Activated naive CD4-positive, alpha-beta T cell treated with Interleukin-2 at 50 U/mL for 16 hours (primary cell): ENCODE results near the gene GGCX.
"Not testable (repeated sequence)": the region's sequence is repeated elsewhere in the genome, so short reads cannot be mapped to it uniquely, and the experiment has no call there.

Source experiments
- DNase-seq: peaks from one replicate; pipeline ENCODE4 v3.0.0-alpha.2; 2020

Gene GGCX

DNA sequence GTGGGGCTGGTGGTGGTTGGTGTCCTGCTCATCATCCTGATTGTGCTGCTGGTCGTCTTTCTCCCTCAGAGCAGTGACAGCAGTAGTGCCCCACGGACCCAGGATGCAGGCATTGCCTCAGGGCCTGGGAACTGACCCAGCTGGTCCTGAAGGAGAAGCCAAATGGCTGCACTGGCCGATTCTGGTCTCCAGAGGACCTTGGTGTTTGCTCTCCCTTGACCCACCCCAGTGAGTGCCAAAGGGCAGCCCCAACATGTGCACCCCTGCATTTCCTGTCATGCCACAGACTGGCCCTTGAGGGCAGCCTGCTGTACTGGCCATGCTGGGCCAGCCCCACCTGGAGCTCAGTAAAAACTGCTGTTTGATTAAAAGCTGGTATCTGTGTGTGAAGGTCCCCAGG, 31.7 kb upstream of the GGCX start:
- DNase-seq: no peak

DNA sequence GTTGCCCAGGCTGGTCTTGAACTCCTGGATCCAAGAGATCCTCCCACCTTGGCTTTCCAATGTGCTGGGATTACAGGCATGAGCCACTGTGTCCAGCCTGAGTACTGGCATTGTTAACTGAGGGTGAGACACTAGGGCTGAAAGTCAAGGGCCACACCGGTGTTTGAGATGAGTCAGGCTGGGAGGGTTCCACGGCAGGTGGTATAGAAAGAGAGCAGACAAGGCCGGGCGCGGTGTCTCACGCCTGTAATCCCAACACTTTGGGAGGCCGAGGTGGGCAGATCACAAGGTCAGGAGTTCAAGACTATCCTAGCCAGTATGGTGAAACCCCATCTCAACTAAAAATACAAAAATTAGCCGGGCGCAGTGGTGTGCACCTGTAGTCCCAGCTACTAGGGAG, 31.0 kb upstream of the GGCX start:
- DNase-seq: not testable (repeated sequence)

DNA sequence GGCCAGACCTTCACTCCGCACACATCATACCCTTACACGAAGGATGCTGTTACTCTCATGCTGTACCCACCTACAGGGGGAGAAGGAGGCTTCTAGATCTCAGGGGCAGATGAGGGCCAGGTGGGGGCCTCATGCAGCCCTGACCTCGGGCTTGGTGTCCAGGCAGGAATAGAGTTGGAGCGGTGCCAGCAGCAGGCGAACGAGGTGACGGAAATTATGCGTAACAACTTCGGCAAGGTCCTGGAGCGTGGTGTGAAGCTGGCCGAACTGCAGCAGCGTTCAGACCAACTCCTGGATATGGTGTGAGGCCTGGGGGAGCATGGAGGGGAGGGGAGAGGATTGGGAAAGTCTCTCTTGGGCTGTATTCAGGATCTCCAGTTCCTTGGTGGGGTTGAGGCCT, 30.3 kb upstream of the GGCX start:
- no peak for DNase-seq

DNA sequence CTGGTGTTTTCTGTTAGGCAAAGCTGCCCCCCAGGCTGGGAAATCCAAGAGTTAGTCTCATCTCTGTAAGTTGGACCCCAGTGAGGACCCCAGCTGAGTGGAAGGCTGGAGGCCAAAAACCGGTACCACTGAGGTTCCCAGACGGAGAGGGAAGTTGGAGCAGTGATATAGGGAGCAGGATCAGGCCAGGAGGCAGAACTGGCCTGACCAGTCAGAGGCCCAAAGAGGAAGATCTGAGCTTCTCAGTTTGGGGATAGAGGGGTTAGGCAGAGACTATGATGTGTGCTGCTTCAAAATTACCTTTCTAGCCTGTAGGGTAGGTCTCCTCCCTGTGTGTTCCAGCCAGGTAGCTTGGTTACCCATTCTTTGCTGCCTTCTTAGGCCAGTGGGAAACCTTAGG, 29.7 kb upstream of the GGCX start:
- no peak for DNase-seq

DNA sequence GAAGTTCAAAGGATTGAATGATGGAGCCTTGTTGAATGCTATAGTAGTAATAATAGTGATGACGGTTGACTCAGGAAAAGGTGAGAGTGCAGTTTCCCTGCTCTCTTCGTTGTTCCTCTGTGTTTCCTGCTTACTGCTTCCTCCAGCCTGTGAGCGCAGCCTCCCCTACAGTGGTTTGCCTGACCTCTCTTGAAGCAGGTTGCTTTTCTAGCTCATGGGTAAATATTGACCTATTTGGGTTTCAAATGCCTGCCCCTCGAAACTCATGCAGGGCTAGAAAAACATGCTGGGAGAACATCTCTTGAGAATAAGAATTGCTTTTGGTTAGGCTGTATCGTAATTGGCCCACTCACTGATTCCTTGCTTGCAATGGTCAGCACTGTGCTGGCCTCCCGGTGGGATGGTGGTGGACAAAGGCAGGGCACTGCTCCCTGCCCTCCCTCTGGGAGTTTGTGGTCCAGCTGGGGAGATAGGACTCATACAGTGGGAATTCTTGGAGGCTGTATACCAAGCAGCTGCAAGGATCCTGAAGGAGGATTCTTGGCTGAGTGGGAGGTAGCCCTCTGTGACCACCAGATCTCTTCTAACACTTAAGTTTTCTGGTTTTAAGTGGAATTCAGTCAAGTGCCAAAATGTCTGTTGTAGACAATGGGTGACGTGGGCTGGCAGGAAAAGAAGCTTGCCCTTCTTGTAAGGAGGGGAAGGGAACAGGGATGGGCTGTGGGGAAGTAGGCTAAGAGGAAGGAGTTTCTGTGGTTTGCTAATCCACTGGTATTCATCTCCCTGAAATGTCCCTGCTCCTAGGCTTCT, 28.9 kb upstream of the GGCX start:
- no peak for DNase-seq

DNA sequence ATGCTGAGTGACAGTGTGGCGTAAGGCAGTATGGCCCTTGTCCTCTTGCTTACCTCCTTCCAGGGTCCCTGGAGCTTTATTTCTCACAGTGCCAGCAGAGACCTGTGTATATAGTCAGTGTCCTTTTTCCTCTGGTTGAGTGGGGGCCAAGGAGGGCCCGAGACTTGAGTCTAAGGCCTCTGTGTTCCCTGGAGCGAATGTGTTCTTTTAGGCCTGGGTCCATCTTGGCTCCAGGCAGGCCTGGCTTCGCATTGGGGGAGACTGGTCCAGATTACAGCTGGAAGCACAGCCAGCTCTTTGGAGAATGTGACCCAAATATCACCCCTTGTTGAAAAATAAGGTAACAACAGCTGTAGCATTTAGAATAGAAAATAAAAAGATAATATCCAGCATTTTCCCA, 27.9 kb upstream of the GGCX start:
- no peak for DNase-seq

DNA sequence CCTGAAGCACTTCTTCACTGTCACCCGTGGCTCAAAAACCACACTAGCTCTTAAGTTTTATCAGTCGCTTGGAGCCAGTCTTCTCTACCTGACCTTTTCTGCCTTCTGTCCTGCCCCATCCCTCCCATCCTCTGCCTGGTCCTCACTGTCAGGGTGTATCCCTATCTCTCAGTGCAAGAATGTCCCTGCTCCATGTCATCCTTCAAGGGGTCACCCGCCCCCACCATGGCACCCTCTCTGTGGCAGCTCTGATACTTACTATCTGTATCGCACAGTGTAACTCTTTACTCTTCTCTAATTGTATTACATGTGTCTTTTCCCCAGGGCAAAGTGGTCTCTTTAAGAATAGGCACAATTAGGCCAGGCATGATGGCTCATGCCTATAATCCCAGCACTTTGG, 27.4 kb upstream of the GGCX start:
- no peak for DNase-seq

DNA sequence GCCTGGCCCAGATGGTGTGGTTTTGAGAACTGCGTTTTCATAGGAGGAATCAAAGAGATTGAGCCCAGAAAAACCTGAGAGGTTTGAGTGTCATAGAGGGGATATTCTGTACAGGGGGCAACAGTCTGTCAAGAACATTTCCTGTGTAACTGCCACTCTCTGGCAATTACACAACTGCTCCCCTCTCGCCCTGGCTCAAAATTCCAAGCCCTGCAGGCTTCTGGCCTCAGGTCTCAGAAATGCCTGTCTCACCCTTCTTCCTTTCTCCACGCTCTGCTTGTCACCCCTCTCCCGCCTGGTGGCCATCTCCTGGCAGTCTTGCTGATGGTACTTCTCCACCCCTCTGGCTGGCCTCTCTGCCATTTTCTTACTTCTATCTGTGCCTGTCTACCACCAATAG, 26.9 kb upstream of the GGCX start:
- no peak for DNase-seq

DNA sequence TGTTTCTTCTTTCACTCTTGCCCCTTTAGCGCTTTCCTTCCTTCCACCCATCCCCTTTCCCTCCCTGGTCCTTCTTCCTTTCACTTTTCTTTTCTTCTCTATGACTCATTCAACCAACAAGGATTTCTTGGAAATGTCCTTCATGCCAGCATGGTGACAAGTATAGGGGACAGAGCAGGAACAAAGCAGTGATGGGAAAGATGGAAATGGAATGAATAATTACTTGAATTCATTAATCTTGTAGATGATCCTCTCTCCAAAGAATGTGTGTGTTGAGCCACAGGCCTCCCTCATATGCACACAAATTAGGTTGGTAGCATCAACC, 24.4 kb upstream of the GGCX start:
- no peak for DNase-seq

DNA sequence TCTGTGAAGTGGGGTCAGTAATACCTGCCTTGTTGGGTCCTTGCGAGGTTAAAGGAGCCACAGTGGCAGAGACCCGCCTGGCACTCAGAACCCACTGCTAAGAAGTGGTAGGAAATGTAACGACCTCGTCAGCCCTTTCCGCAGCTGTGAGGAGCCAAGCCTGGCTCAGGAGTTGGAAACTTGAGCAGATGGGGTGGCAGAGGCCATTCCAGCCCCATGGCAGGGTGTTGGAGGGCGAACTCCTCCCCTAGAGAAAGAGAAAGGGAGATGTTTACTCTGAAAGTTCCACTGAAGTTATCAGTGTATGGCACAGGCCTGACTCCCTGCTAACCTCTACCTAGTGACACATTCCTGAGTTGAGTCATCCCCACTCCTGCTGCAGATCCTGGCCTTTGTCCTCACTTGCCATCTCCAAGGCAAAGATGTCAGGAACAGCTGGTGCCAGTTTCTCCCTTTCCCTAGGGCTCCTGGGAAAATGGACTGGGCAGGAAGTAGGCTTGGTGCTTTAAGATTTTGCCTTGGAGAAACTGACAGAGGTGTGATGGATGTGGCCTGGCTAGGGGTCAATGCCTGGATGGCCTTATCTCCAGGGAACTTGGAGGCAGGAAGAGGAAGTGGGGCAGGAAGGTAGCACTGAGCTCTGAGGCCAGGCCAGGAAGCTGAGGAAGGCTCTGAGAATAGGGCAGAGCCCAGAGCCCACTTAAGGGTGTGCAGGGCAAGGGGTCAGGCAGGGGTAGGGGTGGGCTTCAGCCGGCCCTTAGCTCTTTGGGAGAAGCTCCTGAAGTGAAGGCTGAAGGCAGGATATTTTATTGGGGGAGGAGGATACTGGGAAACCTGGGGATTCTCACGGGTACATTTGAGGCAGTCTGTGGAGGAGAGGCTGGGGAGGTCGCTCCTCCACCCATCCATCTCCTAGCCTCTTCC, 23.8 kb upstream of the GGCX start:
- DNase-seq: peak; percentile 24

DNA sequence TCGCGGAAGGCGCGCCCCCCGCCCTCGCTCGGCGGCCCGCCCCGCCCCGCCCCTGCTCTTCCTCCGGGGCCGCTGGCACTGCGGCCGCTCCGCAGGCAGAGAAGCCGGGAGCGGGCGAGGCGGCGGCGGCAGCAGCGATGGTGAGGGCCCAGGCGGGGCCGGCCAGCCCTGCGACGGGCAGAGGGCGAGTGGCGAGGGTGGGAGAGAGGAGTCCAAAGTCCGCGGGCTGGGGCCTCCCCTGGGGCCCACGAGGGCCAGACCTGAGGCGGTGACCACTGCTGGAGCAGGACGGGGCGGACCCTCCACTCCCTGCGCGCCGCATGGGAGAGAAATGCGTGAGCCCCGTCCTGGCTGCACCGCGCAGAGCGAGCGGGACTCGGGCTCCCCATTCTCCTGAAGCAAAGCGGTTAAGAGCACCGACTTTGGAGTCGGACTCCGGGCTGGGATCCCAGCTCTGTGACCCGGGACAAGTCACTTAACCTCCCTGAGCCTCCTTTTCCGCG, 23.1 kb upstream of the GGCX start, which contains the start of gene VAMP5:
VAMP5 (plus strand) TSS at position 78 of the 503 bp plus-strand sequence; CDS start at position 138, 60 bp downstream.
- DNase-seq: peak; percentile 19

DNA sequence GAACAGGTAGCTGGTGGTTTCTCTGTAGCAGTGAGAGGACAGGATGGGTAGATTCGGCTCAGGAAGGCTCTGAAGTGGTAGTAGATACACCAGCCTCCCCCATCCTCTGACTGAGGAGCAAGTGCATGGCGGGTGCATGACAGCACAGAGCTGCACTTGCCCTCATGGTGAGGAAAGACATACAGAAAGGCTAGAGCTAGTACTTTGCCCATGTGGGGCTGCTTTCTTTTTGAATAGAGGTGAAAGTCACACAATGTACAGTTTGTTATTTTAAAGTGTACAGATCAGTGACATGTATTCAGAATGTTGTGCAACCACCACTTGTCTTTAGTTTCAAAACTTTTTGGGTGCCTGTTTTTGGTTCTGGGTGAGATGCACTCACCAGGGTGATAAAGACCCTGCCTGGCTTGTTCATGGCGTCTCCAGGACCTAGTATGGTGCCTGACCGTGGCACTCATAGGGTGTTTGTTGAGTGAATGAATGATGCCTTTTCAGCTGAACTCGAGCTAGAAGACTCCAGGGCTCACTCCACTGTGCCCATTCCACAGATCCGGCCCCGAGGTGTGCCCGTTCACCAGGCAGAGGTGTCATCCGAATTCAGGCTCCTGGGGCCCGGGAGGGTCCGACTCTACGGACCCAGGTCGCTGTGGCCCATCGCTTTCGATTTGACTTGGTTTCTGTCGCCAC, 22.5 kb upstream of the GGCX start:
- DNase-seq: peak; percentile 44

DNA sequence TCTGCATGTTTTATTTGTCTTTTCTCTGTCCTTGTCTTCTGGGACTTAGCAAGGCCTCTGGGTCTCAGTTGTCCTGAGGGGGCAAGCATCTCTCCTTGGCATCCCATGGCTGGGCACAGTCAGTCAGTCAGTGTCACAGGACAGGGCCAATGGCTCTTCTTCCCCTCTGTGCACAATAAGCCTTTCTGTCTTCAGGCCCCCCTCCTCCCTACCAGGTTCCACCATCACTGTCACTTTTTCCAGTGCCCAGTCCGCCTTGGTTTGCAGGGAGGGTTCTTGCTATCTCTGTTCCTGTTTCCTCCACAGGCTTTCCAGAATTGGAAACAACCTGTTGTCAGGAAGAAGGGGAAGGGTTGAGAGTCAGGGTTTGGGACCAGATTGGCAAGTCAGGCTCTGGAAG, 21.2 kb upstream of the GGCX start:
- DNase-seq: no peak

DNA sequence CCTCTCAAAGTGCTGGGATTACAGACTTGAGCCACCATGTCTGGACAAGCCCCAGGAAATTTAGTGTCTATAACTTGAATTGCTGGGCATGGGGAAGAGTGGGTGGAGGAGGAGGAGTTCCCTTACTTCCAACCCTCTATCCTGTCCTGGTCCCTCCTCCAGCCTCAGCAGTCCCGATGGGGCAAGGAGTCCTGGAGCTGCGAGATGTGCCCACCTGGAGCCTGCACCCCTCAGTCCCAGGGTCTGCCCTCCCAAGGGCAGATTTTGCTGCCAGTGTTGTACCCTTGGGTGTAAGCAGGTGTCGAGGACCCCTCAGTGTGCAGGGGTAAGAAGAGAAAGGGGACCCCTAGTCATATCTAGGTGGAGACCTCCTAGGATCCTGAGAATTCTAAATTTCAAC, 18.9 kb upstream of the GGCX start:
- DNase-seq: no peak

DNA sequence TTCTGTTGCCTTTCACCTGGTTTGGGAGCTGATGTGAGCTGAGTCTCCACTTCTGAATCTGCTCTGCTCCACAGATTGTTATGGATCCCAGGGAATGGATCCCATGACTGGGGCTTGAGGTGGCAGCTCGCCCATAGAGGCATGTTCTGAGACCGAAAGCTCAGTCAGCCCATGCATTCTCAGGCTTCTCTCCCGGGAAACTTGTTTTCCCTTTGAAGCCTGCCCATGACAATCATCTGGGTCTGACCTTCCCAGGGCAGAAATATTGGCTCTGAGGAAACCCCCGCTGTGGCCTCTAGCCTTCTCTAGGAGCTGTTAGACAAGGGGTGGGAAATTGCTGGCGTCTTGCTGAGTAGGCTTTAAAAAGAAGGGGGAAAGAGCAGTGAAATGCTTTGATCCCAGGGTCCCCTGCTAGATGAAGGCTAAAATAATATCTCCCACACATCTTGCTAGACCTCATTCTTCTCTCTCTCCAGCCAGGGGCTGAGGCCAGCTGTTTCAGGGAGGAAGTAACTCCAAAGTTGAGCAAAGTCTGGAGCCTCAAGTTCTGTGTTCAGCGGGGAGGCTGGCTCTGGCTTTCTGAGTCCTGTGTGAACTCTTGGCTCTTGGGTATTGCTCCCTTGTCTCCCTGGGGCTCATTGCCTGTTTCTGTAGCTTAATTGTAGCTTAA, 18.1 kb upstream of the GGCX start:
- no peak for DNase-seq

DNA sequence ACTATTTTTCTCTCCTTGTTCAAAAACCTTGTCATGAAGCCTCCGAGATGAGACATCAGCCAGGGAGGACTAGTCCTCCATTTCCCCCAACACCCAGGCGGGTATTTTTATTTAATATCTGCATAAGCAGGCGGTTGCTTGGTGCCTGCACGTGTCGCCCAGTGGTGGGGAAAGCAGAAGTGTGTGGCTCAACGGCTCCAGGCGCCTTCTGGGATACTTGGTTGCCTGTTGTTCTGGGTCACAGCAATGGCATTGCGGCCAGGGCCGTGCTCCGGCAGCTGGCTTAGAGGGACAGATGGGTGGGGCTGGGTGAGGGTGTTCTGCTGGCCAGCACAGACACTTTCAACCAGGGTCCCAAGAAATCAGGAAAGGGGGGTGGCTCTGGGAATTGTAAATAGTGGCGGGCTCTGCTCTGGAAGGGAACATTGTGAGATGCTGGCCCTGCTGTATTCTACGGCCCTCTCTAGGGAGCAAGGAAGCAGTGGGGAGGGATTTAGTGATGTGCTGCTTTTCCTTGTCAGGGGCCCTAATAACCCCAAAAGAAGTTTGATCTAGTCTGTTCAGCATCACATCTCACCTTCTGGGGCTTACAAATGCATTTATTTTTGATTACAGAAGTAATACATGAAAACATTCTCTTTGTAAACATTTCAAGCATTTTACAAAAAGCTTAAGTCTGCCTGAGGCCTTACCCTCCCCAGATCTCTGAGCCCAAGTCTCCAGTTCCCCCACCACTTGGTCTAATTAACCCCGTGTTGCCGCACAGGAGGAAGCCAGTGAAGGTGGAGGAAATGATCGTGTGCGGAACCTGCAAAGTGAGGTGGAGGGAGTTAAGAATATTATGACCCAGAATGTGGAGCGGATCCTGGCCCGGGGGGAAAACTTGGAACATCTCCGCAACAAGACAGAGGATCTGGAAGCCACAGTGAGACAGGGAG, 17.2 kb upstream of the GGCX start:
- peak; percentile 20 for DNase-seq

DNA sequence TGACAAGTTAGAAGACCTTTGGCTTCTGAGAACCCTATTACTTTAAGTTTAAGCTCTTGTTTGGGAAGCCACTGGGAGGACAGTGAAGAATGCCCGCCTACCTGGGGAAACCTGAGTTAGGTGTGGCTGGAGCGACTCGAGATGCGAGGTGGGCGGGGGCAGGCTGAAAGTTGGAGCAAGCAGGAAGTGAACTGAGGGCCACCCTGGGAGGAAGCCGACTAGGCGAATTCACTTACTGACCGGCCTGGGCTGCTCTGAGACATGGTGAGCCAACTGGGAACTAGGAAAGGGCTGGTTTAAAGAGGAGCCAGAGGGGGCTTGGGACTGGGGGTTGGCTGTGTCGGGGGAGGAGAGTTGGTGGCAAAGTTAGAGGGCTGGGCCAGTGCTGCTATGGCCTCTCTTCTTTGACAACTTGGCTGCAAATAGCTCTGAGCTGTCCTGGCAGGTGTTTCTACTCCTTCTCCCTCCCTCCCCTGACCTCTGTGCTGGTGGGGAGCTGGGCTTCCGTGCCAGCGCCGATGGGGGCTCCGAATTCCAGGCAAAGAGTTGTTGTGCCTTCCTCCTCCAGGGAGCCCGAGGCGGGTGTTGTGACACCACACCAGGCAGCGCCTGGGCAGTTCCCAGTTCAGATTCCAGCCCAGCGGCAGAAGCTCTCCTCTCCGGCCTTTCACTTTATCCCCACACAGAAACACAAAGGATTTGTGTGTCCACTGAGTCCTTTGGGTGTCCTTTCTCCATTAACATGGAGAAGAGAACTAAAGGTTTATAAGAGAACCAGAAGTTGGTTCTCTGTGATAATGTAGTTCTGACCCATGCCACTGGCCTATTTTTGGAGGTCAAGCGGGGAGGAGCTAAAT, 16.3 kb upstream of the GGCX start, which contains the start of gene VAMP8:
VAMP8 (plus strand) TSS at position 201 of the 857 bp plus-strand sequence; CDS start at position 262, 61 bp downstream.
- DNase-seq: peak; percentile 69

DNA sequence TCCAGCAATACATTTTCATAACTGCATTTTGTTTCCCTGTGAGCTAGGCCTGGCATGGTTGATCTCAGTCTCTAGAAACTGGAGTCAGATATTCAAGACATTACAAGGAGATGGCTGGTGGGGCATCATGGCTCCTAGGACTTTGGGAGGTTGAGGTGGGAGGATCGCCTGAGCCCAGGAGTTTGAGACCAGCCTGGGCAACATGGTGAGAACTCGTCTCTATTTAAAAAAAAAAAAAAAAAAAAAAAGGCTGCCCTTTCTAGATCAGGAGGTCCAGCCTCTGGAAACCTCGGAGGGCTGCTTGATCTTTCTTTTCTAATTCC, 15.7 kb upstream of the GGCX start:
- no peak for DNase-seq

DNA sequence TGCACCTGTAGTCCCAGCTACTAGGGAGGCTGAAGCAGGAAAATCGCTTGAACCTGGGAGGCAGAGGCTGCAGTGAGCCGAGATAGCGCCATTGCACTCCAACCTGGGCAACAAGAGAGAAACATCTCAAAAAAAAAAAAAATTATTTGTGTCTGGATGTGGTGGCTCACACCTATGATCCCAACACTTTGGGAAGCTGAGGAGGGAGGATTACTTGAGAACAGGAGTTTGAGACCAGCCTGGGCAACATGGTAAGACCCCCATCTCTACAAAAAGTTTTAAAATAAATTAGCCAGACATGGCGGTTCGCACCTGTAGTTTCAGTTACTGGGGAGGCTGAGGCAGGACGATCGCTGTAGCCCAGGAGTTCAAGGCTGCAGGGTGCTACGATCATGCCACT, 14.4 kb upstream of the GGCX start:
- no peak for DNase-seq

DNA sequence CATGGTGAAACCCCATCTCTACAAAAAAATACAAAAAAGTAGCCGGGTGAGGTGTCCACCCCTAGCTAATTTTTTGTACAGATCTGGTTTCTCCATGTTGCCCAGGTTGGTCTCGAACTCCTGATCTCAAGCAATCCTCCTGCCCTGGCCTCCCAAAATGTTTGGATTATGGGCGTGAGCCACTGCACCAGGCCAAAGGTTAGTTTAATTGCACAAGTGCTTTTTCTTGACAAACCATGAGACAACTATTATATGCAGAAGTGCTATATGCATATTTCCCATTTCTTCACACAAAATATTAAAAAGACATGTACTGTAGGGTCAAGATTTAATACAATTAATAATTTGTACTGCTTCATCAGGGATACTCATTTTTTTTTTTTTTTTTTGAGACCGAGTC, 5.0 kb upstream of the GGCX start:
- no peak for DNase-seq

DNA sequence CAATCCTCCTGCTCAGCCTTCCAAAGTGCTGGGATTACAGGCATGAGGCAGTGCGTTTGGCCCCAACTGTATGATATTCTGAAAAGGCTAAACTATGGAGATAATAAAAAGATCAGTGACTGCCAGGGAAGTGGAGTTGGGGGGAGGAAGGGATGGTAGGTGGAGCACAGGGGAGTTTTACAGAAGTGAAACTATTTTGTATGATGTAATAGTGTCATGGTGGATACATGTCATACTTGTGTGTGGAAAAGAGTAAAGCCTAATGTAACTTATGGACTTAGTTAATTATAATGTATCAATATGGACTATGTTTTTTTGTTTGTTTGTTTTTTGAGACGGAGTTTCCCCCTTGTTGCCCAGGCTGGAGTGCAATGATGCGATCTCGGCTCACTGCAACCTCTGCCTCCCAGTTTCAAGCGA, 2.9 kb upstream of the GGCX start:
- no peak for DNase-seq
